IPS-11a (cell line): ENCODE measurements around the gene ACBD6.

Experiments used
- H3K4me3 ChIP-seq: one replicate; pipeline ENCODE4 v1.5.1; 2013; ENCODE audit warnings: low read depth, low read length, control low read depth

Gene ACBD6

DNA sequence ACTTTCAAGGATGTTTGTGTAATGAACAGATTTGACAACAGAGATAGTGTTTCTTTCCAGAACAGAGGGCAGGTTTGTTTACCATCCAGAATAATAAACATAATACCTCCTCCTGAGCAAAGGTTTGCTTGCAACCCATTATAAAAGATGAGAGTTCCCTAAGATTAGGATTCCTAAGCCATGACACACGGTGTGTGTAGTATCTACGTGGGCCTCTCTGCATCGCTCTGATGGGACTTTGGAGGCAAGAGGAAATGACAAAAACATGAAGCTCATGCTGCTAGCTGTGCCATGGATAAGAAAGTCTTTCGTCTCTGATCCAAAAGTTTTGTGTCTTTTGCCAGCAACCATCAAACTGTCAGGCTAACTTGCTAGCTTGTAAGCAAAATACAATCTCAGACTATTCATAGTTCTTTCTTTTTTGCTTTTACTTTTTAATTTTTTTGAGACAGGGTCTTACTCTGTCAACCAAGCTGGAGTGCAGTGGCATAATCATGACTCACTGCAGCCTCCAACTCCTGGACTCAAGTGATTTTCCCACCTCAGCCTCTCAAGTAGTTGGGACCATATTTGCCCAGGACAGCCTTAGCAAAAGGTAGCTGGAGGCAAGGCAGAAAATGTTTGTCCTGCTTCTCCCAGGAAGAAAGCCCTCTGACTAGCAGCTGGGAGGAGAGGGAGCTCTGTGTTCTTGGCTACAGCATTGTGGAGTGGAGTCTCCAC is 191.2 kb downstream of the ACBD6 start:
- no peak overlapping the region for H3K4me3 ChIP-seq

- no peak overlapping the region for H3K4me3 ChIP-seq
Measured at GRCh38 chr1:180310095-180310494, 192.3 kb downstream of the ACBD6 start.

DNA sequence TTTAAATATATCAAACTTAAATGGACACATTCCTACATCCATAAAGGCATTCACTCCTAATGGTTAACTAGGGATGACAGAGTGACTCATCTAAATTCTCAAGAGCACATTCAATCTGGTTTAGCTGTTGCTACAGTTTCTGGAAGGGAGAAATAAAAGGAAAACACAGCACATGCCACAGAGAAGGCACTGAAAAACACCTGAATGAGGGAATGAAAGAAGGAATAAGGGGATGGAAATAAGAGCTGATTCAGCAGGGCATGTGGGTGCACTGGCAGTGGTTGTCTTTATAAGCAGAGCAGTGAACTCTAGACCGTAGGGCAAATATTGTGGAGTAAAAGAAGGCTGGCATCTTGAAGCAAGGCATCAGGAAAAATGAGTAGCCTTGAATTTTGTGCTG is 193.0 kb downstream of the ACBD6 start:
- H3K4me3 ChIP-seq, result no peak overlapping the region

- H3K4me3 ChIP-seq, result no peak overlapping the region
Measured at GRCh38 chr1:180301135-180301742, 201.1 kb downstream of the ACBD6 start.

- no peak overlapping the region for H3K4me3 ChIP-seq
Measured at GRCh38 chr1:180299479-180300221, 202.7 kb downstream of the ACBD6 start.

GRCh38 chr1:180295999-180296398 is 206.4 kb downstream of the ACBD6 start:
- no peak overlapping the region for H3K4me3 ChIP-seq

DNA sequence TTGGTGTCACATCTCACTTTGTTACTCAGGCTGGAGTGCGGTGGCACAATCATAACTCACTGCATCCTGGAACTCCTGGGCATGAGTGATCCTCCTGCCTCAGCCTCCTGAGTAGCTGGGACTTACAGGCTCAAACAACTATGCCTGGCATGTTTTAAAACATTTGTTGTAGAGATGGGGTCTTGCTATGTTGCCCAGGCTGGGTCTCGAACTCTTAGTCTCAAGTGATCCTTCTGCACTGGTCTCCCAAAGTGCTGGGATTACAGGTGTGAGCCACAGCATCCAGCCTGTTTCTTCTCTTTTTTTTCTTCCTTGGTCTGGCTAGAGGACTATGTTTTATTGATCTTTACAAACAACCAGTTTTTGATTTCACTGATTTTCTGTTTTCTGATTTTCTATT is 207.7 kb downstream of the ACBD6 start:
- no peak overlapping the region for H3K4me3 ChIP-seq

GRCh38 chr1:180291004-180291403 is 211.4 kb downstream of the ACBD6 start:
- H3K4me3 ChIP-seq, result no peak overlapping the region

DNA sequence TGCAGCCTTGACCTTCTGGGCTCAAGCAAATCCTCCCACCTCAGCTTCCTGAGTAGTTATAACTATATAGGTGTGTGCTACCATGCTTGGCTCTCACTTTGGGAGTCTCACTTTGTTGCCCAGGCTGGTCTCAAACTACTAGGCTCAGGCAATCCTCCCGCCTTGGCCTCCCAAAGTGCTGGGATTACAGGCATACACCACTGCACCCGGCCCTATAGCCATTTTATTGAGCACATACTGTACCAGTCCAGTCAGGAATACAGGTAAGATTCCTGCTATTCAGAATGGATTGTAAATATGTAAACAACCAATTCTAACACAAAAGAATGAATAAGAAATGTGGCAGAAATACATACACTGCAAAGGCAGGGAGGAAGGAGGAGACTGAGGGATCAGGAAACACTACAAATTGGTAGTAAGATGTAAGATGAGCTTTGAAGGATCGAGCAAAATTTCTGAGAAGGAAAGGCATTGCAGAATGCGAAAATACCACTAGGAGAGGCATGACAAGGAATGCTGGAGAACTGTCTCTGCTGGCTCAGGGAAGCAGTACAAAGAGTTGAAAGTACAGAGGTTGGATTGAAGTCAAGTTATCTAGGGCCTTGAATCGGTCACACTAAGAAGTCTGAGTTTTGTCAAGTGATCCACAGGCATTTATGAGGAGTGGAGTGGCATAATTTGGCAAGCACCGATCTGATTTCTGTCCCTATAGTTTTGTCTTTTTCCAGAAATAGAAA is 211.9 kb downstream of the ACBD6 start:
- no peak overlapping the region for H3K4me3 ChIP-seq

DNA sequence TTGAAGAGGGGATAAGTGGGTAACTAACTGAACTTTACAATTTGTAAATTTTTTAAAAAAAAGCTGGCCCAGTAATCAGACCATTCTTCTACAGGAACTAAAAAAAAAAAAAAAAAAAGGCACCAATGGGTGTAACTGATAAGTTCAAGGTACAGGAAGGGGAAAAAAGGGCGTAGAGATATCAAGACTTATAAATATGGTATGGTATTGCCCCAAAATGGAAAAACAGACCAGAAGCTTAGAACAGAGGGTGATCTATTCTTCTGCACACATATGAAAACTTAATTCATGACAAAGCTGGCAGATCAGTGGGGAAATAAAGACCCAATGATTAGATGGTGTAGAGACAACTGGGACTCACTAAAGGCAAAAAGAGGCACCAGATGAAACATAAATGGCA is 213.4 kb downstream of the ACBD6 start:
- H3K4me3 ChIP-seq, result no peak overlapping the region

GRCh38 chr1:180287988-180288705 is 214.2 kb downstream of the ACBD6 start:
- H3K4me3 ChIP-seq, result no peak overlapping the region

GRCh38 chr1:180286417-180286816 is 216.0 kb downstream of the ACBD6 start:
- no peak overlapping the region for H3K4me3 ChIP-seq

DNA sequence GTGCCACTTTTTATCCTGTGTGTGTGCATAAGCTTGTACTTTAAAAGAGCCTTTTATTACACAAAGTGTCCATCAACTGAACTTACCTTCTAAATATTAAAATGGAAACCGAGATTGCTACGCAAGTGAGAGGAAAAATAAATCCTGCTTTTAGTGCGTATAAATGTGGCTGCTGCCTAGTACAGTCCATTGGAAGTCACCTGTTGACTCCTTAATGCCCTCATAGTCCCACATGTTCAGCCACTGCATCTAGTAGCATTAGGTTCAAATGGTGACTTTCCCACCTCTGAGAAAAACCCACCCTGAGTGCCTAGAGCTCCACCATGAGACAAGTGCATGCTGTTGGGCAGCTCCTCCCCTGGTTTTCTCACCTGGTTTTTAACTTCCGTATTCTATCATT is 219.3 kb downstream of the ACBD6 start:
- H3K4me3 ChIP-seq, result no peak overlapping the region

GRCh38 chr1:180282401-180283044 is 219.9 kb downstream of the ACBD6 start:
- H3K4me3 ChIP-seq, result no peak overlapping the region

GRCh38 chr1:180281490-180281889 is 220.9 kb downstream of the ACBD6 start:
- H3K4me3 ChIP-seq, result no peak overlapping the region

DNA sequence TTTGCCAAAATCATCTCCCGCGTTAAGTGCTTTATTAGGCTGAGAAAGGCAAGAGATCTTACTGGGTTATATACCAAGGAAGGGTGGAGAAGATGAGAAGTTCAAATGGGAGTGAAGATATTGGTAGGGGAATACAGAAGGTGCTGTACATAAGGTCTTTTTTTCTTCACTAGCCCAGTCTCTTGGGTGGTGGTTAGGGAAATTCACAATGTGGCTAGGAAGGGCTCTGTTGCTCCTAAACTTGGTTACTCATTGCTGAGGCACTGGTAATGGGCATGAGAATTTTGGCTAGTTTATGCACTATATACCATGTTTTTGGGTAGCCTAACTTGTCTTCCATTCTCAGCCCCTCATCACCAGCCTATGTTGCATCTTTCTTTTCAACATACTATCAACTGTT is 221.8 kb downstream of the ACBD6 start:
- H3K4me3 ChIP-seq, result no peak overlapping the region

GRCh38 chr1:180279651-180280050 is 222.7 kb downstream of the ACBD6 start:
- H3K4me3 ChIP-seq, result no peak overlapping the region

GRCh38 chr1:180278596-180279395 is 223.6 kb downstream of the ACBD6 start:
- no peak overlapping the region for H3K4me3 ChIP-seq

DNA sequence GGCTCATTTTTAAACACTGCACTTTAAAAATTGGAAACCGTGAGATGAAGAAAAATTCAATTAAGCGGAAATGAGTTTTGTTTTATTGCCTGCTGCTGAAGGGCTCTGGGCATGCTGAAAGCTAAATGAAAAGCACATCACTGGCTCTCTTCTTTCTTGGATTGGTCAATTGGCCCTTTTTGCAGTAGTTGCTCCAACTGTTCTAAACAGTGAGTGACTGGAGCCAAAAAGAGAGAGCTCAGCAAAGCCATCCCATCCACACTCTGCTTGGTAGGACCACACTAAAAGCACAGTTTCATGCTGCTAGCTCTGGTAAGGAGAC is 224.2 kb downstream of the ACBD6 start:
- no peak overlapping the region for H3K4me3 ChIP-seq
